DOHH2 (cell line): Measurements from ENCODE around the gene AIMP2.

Experiments
- EZH2phosphoT487 ChIP-seq: fragments of 200-600 bp; sonication (generic); IDR thresholded peaks from 2 replicates; pipeline ENCODE4 v1.6.1; 2017; ENCODE audit warnings: borderline replicate concordance, mild to moderate bottlenecking, antibody characterized with exemption, low read length, moderate library complexity, mixed read lengths
- TF ChIP-seq, protein P1 (sequence below): fragments of 200-600 bp; sonication (generic); IDR thresholded peaks from one replicate; pipeline ENCODE4 v1.5.1; 2014; ENCODE audit warnings: antibody characterized with exemption, mild to moderate bottlenecking, low read depth, low read length; ENCODE audit not compliant: poor library complexity, severe bottlenecking

- TF ChIP-seq, protein P1, sequence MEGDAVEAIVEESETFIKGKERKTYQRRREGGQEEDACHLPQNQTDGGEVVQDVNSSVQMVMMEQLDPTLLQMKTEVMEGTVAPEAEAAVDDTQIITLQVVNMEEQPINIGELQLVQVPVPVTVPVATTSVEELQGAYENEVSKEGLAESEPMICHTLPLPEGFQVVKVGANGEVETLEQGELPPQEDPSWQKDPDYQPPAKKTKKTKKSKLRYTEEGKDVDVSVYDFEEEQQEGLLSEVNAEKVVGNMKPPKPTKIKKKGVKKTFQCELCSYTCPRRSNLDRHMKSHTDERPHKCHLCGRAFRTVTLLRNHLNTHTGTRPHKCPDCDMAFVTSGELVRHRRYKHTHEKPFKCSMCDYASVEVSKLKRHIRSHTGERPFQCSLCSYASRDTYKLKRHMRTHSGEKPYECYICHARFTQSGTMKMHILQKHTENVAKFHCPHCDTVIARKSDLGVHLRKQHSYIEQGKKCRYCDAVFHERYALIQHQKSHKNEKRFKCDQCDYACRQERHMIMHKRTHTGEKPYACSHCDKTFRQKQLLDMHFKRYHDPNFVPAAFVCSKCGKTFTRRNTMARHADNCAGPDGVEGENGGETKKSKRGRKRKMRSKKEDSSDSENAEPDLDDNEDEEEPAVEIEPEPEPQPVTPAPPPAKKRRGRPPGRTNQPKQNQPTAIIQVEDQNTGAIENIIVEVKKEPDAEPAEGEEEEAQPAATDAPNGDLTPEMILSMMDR = no peak
- TF ChIP-seq EZH2phosphoT487 = no peak
Observed at GRCh38 chr7:6007386-6007785, 1.7 kb upstream of the AIMP2 start.
